ENCODE data around the gene SPATA19. TPM values are rescaled to one million over a fixed set of nuclear protein-coding genes. Genes with fewer than 3 reads are reported as not detected.

SPATA19 gene
- total and polyA plus RNA-seq, 12 donors, result 0.06 to 0.31 (median 0.30) TPM; not detected in 9

- DNase-seq (no peak), ATAC-seq (no peak)
- Histone ChIP-seq H3K9me3 (no peaks in the 10 kb centered on the region), H3K4me3 (no peak overlapping the region), H3K4me1 (peaks cover 0 to 23% (median 9%) of the 10 kb centered on the region in 9 donors), H3K27me3 (peaks cover 0 to 37% (median 14%) of the 10 kb centered on the region in 7 donors), H3K36me3 (no peaks in the 10 kb centered on the region), H3K27ac (no peak overlapping the region)
- TF ChIP-seq CTCF (IDR thresholded peaks at IDR 0.05), result no peak
- 82 to 87% methylated on average over 8 of the region's 8 CpGs for WGBS, 2 donors
- intact Hi-C loops (cut with DNase I), result loop anchor here in 2 of 10 donors (5.0 to 10.0 kb wide), 3 partner anchors 120 to 657 kb away; no protein-coding TSS in a partner anchor
Measured at GRCh38 chr11:133814588-133815100, 30.7 kb downstream of the SPATA19 start.

- H3K27me3 ChIP-seq, result peaks cover 0 to 58% (median 25%) of the 10 kb centered on the region in 7 donors
- H3K4me1 ChIP-seq, result peaks cover 0 to 23% (median 9%) of the 10 kb centered on the region in 9 donors
- H3K9me3 ChIP-seq, result no peaks in the 10 kb centered on the region
- H3K4me3 ChIP-seq, result no peak overlapping the region
- no peak for TF ChIP-seq CTCF (IDR thresholded peaks at IDR 0.05)
- no peaks in the 10 kb centered on the region for H3K36me3 ChIP-seq
- no peak for ATAC-seq
- no peak for DNase-seq
- H3K27ac ChIP-seq, result no peak overlapping the region
- WGBS, 2 donors, result 51 to 59% methylated on average over 10 of the region's 10 CpGs
- intact Hi-C loops (cut with DNase I), result loop anchor here in 1 of 10 donors (10.0 kb wide), 2 partner anchors 117 to 287 kb away; no protein-coding TSS in a partner anchor
Measured at GRCh38 chr11:133811850-133812685, 33.2 kb downstream of the SPATA19 start.

GRCh38 chr11:133810766-133811165, 34.5 kb downstream of the SPATA19 start:
- ATAC-seq (no peak), DNase-seq (no peak)
- Histone ChIP-seq H3K4me3 (no peak overlapping the region), H3K4me1 (peaks cover 0 to 19% (median 4%) of the 10 kb centered on the region in 9 donors), H3K9me3 (no peaks in the 10 kb centered on the region), H3K36me3 (no peaks in the 10 kb centered on the region), H3K27ac (no peak overlapping the region), H3K27me3 (peaks cover 0 to 58% (median 34%) of the 10 kb centered on the region in 7 donors)
- 68 to 73% methylated on average over 7 of the region's 7 CpGs for WGBS, 2 donors
- intact Hi-C loops (cut with DNase I), result loop anchor here in 1 of 10 donors (10.0 kb wide), 2 partner anchors 116 to 286 kb away; no protein-coding TSS in a partner anchor
- TF ChIP-seq CTCF (IDR thresholded peaks at IDR 0.05), result no peak
